Tibial nerve (tissue), 4 donors: Measurements from ENCODE around the gene TUB.

ENCODE experiments used
- CTCF ChIP-seq, 5 experiments: fragments of 200-600 bp in 3 of 5; fragments of 450-650 bp in 2 of 5; sonication (generic) in 3 of 5; IDR thresholded peaks; one replicate each; pipeline ENCODE4 v1.5.1; 2016 to 2019; ENCODE audit warnings: antibody characterized with exemption in 5 of 5, mild to moderate bottlenecking in 3 of 5, moderate library complexity in 2 of 5
- EP300 ChIP-seq, 2 donors: sonication (generic); formaldehyde crosslinking; IDR thresholded peaks; one replicate each; pipeline ENCODE4 v1.6.1; 2017; ENCODE audit warnings: antibody characterized with exemption in 2 of 2, mild to moderate bottlenecking in 1 of 2

- TF ChIP-seq CTCF (IDR thresholded peaks at IDR 0.05) (no peak), EP300 (IDR thresholded peaks at IDR 0.05) (no peak)
Measured at GRCh38 chr11:8101421-8101820, 20.4 kb downstream of the TUB start.
